K562 (cell line): ENCODE data around the gene XAGE3. TPM values are rescaled to one million over a fixed set of nuclear protein-coding genes. Genes with fewer than 3 reads are reported as not detected.

Source experiments
- CREB1 ChIP-seq, 2 experiments: sonication (generic) in 1 of 2; formaldehyde crosslinking in 1 of 2; IDR thresholded peaks; 2 replicates each; pipeline versions ENCODE4 v1.6.1 to v1.8.0; 2012 to 2022; ENCODE audit warnings: inconsistent platforms in 1 of 2, mild to moderate bottlenecking in 1 of 2, missing genetic modification reagents in 1 of 2, moderate library complexity in 1 of 2
- CREM ChIP-seq: IDR thresholded peaks from 2 replicates; pipeline ENCODE4 v1.6.1; 2014; ENCODE audit warnings: antibody characterized with exemption, low read depth
- MAFK ChIP-seq: IDR thresholded peaks from 2 replicates; pipeline ENCODE4 v1.6.1; 2011; ENCODE audit warnings: low read length, improper control_type of control experiment
- MED1 ChIP-seq: sonication (generic); formaldehyde crosslinking; IDR thresholded peaks from 2 replicates; pipeline ENCODE4 v1.8.1; 2023; ENCODE audit warnings: missing genetic modification reagents, borderline replicate concordance
- PML ChIP-seq: IDR thresholded peaks from 2 replicates; pipeline ENCODE4 v1.6.1; 2012; ENCODE audit warnings: low read length, inconsistent platforms
- PRMT5 ChIP-seq: sonication (generic); formaldehyde crosslinking; IDR thresholded peaks from 2 replicates; pipeline ENCODE4 v1.5.0; 2020; ENCODE audit warnings: missing genetic modification reagents
- SMARCB1 ChIP-seq: IDR thresholded peaks from 2 replicates; pipeline ENCODE4 v1.6.1; 2011; ENCODE audit warnings: improper control_type of control experiment, low read depth; ENCODE audit not compliant: insufficient read length
- SRF ChIP-seq, 2 experiments: fragments of 250-450, 450-650 bp in 1 of 2; sonication (Bioruptor Pico) in 1 of 2; sonication (generic) in 1 of 2; formaldehyde crosslinking; IDR thresholded peaks; 2 replicates each; pipeline versions ENCODE4 v1.5.0 to v1.5.1; 2020 to 2022; ENCODE audit warnings: mild to moderate bottlenecking in 1 of 2, missing genetic modification reagents in 1 of 2
- ZNF695 ChIP-seq: fragments of 450-650 bp; formaldehyde crosslinking; IDR thresholded peaks from 2 replicates; pipeline ENCODE4 v1.4.0; 2020; ENCODE audit warnings: mild to moderate bottlenecking, moderate library complexity
- polyA plus RNA-seq, 8 experiments: library from polyadenylated mRNA; depleted of rRNA in 4 of 8; stranded (reverse) in 5 of 8; unstranded in 3 of 8; fragments of >200 nt; fragmentation: Nextera tagmentation in 2 of 8; fragmentation: Illumina TruSeq in 1 of 8; extraction: Ambion mirVana in 2 of 8; extraction: Trizol in 1 of 8; gene quantifications; 2 replicates each; pipeline versions ENCODE4 v1.2.1 to v1.2.3, GENCODE V29; 2011 to 2014; ENCODE audit warnings: inconsistent platforms in 1 of 8, missing spikeins in 1 of 8
- total RNA-seq, 7 experiments: library from RNA; depleted of rRNA in 6 of 7; stranded (reverse); fragments of >200 nt in 6 of 7; fragmentation: Illumina TruSeq in 2 of 7; extraction: Trizol in 2 of 7; gene quantifications; 2 replicates each; pipeline versions ENCODE4 v1.2.1 to v1.2.3, GENCODE V29; 2011 to 2021; ENCODE audit warnings: low replicate concordance in 1 of 7
- TF ChIP-seq, protein P1 (sequence below): fragments of 250-450 bp; sonication (Bioruptor Pico); IDR thresholded peaks from 2 replicates; pipeline ENCODE4 v1.8.0; 2022; ENCODE audit warnings: inconsistent platforms, mild to moderate bottlenecking, moderate library complexity, borderline replicate concordance
- TF ChIP-seq, protein P2 (sequence below): fragments of 250-450 bp; sonication (Bioruptor Pico); IDR thresholded peaks from 2 replicates; pipeline ENCODE4 v1.8.0; 2021; ENCODE audit warnings: moderate library complexity, mild to moderate bottlenecking, inconsistent platforms
- TF ChIP-seq, protein P3 (sequence below): fragments of 250-450 bp; sonication (Bioruptor Pico); IDR thresholded peaks from 2 replicates; pipeline ENCODE4 v1.5.0; 2021

Gene XAGE3
- total and polyA plus RNA-seq, 9 of the 15 experiments (the other 6 are each of a cell fraction or from before 2014, with no cell fraction given), result 0.15 to 0.21 TPM; not detected in 7

DNA sequence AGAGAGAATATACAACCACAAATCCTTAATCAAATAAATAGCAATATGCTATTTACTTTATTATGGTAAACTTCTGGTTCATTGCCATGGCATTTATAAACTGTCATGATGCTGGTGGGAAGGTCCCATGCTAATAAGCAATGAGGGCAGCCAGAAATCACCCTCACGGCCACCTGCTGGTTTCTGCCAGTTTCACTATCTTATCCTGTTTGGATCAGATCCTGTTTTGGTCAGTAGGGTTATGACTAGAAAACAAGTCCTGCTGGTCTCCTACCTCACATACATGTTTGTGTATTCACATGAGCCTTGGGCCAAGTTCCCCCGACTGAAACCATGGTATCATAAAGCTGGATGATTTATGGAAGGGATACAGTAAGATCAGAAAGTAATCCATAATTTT lies 28.7 kb downstream of the XAGE3 start (continued):
- TF ChIP-seq, protein P1, sequence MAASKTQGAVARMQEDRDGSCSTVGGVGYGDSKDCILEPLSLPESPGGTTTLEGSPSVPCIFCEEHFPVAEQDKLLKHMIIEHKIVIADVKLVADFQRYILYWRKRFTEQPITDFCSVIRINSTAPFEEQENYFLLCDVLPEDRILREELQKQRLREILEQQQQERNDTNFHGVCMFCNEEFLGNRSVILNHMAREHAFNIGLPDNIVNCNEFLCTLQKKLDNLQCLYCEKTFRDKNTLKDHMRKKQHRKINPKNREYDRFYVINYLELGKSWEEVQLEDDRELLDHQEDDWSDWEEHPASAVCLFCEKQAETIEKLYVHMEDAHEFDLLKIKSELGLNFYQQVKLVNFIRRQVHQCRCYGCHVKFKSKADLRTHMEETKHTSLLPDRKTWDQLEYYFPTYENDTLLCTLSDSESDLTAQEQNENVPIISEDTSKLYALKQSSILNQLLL (CRISPR knock-in tag), result no peak
- TF ChIP-seq, protein P2, sequence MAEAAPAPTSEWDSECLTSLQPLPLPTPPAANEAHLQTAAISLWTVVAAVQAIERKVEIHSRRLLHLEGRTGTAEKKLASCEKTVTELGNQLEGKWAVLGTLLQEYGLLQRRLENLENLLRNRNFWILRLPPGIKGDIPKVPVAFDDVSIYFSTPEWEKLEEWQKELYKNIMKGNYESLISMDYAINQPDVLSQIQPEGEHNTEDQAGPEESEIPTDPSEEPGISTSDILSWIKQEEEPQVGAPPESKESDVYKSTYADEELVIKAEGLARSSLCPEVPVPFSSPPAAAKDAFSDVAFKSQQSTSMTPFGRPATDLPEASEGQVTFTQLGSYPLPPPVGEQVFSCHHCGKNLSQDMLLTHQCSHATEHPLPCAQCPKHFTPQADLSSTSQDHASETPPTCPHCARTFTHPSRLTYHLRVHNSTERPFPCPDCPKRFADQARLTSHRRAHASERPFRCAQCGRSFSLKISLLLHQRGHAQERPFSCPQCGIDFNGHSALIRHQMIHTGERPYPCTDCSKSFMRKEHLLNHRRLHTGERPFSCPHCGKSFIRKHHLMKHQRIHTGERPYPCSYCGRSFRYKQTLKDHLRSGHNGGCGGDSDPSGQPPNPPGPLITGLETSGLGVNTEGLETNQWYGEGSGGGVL, result no peak
- TF ChIP-seq, protein P3, sequence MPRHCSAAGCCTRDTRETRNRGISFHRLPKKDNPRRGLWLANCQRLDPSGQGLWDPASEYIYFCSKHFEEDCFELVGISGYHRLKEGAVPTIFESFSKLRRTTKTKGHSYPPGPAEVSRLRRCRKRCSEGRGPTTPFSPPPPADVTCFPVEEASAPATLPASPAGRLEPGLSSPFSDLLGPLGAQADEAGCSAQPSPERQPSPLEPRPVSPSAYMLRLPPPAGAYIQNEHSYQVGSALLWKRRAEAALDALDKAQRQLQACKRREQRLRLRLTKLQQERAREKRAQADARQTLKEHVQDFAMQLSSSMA (CRISPR knock-in tag), result no peak
- TF ChIP-seq PRMT5 (CRISPR knock-in tag) (no peak), PML (no peak), SRF (CRISPR knock-in tag; IDR thresholded peaks at IDR 0.05) (no peak), CREM (no peak), CREB1 (IDR thresholded peaks at IDR 0.05) (no peak), CREB1 (CRISPR knock-in tag; IDR thresholded peaks at IDR 0.05) (no peak), MAFK (no peak), ZNF695 (CRISPR knock-in tag) (no peak), MED1 (CRISPR knock-in tag) (no peak), SMARCB1 (no peak)
